Measurements from ENCODE around the gene RGSL1. TPM values are rescaled to one million over a fixed set of nuclear protein-coding genes. Genes with fewer than 3 reads are reported as not detected.

Gene RGSL1
- total and polyA plus RNA-seq, 2 donors (not counting 1 experiment from before 2014, with no cell fraction given), result not detected

GRCh38 chr1:182485861-182486260 lies 35.9 kb downstream of the RGSL1 start:
- no peaks in the 10 kb centered on the region for H3K27me3 ChIP-seq (ENCODE audit: control insufficient read depth, insufficient read depth, low read length)
- H4K20me1 ChIP-seq (ENCODE audit: control insufficient read depth, extremely low read depth, insufficient read depth, low read length), result no peaks in the 10 kb centered on the region
- TF ChIP-seq, protein P1, sequence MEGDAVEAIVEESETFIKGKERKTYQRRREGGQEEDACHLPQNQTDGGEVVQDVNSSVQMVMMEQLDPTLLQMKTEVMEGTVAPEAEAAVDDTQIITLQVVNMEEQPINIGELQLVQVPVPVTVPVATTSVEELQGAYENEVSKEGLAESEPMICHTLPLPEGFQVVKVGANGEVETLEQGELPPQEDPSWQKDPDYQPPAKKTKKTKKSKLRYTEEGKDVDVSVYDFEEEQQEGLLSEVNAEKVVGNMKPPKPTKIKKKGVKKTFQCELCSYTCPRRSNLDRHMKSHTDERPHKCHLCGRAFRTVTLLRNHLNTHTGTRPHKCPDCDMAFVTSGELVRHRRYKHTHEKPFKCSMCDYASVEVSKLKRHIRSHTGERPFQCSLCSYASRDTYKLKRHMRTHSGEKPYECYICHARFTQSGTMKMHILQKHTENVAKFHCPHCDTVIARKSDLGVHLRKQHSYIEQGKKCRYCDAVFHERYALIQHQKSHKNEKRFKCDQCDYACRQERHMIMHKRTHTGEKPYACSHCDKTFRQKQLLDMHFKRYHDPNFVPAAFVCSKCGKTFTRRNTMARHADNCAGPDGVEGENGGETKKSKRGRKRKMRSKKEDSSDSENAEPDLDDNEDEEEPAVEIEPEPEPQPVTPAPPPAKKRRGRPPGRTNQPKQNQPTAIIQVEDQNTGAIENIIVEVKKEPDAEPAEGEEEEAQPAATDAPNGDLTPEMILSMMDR (conservative IDR thresholded peaks at IDR 0.05 in 1 of 2, IDR thresholded peaks at IDR 0.05 in 1 of 2; ENCODE audit: low read depth in 1 of 2, low read length in 2 of 2), result no peak
- TF ChIP-seq EZH2 (IDR thresholded peaks at IDR 0.05; ENCODE audit: low read length, missing control alignments), result no peak
- no peak overlapping the region for H3K4me2 ChIP-seq (ENCODE audit: extremely low read depth, insufficient read depth, low read length)
- no peak overlapping the region for H3K9ac ChIP-seq (ENCODE audit: insufficient read depth, low read length)
- no peak overlapping the region for H3K27ac ChIP-seq (ENCODE audit: insufficient read depth, low read length)
- H2AFZ ChIP-seq (ENCODE audit: low read length), result no peak overlapping the region
- no peaks in the 10 kb centered on the region for H3K79me2 ChIP-seq (ENCODE audit: control insufficient read depth, insufficient read depth, low read length)
- no peaks in the 10 kb centered on the region for H3K9me3 ChIP-seq (ENCODE audit: control insufficient read depth, insufficient read depth, low read depth, low read length)
- DNase-seq (ENCODE audit: low read depth in 2 of 2), result no peak
- H3K36me3 ChIP-seq (ENCODE audit: control insufficient read depth, insufficient read depth, low read length), result no peaks in the 10 kb centered on the region
- no peak overlapping the region for H3K4me3 ChIP-seq (replicated peaks in 1 of 4; ENCODE audit: control extremely low read depth in 1 of 4, insufficient read depth in 1 of 4, low read depth in 3 of 4, low read length in 4 of 4)
- H3K4me1 ChIP-seq (ENCODE audit: control insufficient read depth, extremely low read depth, insufficient read depth, low read length), result no peaks in the 10 kb centered on the region

DNA sequence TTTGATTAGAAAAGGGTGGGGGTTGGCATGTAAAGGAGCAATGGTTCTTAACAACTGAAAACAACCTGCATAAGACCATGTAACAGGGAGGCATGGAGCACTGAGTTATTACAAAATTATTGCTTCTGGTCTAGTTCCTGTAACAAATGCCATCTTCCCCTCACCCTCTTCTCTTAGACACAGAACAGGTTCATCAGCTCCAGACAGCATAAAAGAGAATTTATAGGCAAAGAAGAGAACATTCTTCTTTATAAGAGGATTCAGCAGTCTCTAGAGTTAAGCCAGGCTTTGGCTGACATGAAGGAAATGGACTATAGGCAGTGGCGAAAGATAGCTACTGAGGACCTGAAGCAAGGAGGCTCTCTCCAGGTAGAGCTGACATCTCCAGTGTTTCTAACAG lies 38.9 kb downstream of the RGSL1 start:
- Histone ChIP-seq H3K9me3 (ENCODE audit: control insufficient read depth, insufficient read depth, low read depth, low read length) (no peaks in the 10 kb centered on the region), H3K36me3 (ENCODE audit: control insufficient read depth, insufficient read depth, low read length) (no peaks in the 10 kb centered on the region), H3K79me2 (ENCODE audit: control insufficient read depth, insufficient read depth, low read length) (no peaks in the 10 kb centered on the region), H4K20me1 (ENCODE audit: control insufficient read depth, extremely low read depth, insufficient read depth, low read length) (no peaks in the 10 kb centered on the region), H3K9ac (ENCODE audit: insufficient read depth, low read length) (no peak overlapping the region), H3K4me1 (ENCODE audit: control insufficient read depth, extremely low read depth, insufficient read depth, low read length) (no peaks in the 10 kb centered on the region), H2AFZ (ENCODE audit: low read length) (no peak overlapping the region), H3K27ac (ENCODE audit: insufficient read depth, low read length) (no peak overlapping the region), H3K27me3 (ENCODE audit: control insufficient read depth, insufficient read depth, low read length) (no peaks in the 10 kb centered on the region), H3K4me2 (ENCODE audit: extremely low read depth, insufficient read depth, low read length) (no peak overlapping the region), H3K4me3 (replicated peaks in 1 of 4; ENCODE audit: control extremely low read depth in 1 of 4, insufficient read depth in 1 of 4, low read depth in 3 of 4, low read length in 4 of 4) (no peak overlapping the region)
- no peak for TF ChIP-seq EZH2 (IDR thresholded peaks at IDR 0.05; ENCODE audit: low read length, missing control alignments)
- TF ChIP-seq, protein P1 (conservative IDR thresholded peaks at IDR 0.05 in 1 of 2, IDR thresholded peaks at IDR 0.05 in 1 of 2; ENCODE audit: low read depth in 1 of 2, low read length in 2 of 2), result no peak
- no peak for DNase-seq (ENCODE audit: low read depth in 2 of 2)

GRCh38 chr1:182493063-182493462 lies 43.1 kb downstream of the RGSL1 start:
- H3K9me3 ChIP-seq (ENCODE audit: control insufficient read depth, insufficient read depth, low read depth, low read length), result no peaks in the 10 kb centered on the region
- H3K27ac ChIP-seq (ENCODE audit: insufficient read depth, low read length), result no peak overlapping the region
- no peaks in the 10 kb centered on the region for H3K4me1 ChIP-seq (ENCODE audit: control insufficient read depth, extremely low read depth, insufficient read depth, low read length)
- H4K20me1 ChIP-seq (ENCODE audit: control insufficient read depth, extremely low read depth, insufficient read depth, low read length), result no peaks in the 10 kb centered on the region
- no peak overlapping the region for H2AFZ ChIP-seq (ENCODE audit: low read length)
- no peak for DNase-seq (ENCODE audit: low read depth in 2 of 2)
- no peak overlapping the region for H3K9ac ChIP-seq (ENCODE audit: insufficient read depth, low read length)
- H3K4me2 ChIP-seq (ENCODE audit: extremely low read depth, insufficient read depth, low read length), result no peak overlapping the region
- no peak for TF ChIP-seq EZH2 (IDR thresholded peaks at IDR 0.05; ENCODE audit: low read length, missing control alignments)
- TF ChIP-seq, protein P1 (conservative IDR thresholded peaks at IDR 0.05 in 1 of 2, IDR thresholded peaks at IDR 0.05 in 1 of 2; ENCODE audit: low read depth in 1 of 2, low read length in 2 of 2), result no peak
- no peak overlapping the region for H3K4me3 ChIP-seq (replicated peaks in 1 of 4; ENCODE audit: control extremely low read depth in 1 of 4, insufficient read depth in 1 of 4, low read depth in 3 of 4, low read length in 4 of 4)
- no peaks in the 10 kb centered on the region for H3K36me3 ChIP-seq (ENCODE audit: control insufficient read depth, insufficient read depth, low read length)
- H3K27me3 ChIP-seq (ENCODE audit: control insufficient read depth, insufficient read depth, low read length), result no peaks in the 10 kb centered on the region
- H3K79me2 ChIP-seq (ENCODE audit: control insufficient read depth, insufficient read depth, low read length), result no peaks in the 10 kb centered on the region

Data from fibroblast of lung (primary cell).